HepG2 (cell line): ENCODE data around the gene PPP4C. TPM values are rescaled to one million over a fixed set of nuclear protein-coding genes. Genes with fewer than 3 reads are reported as not detected.

Experiments
- E2F2 ChIP-seq: sonication (generic); formaldehyde crosslinking; IDR thresholded peaks from 2 replicates; pipeline ENCODE4 v1.4.0; 2020; ENCODE audit warnings: missing genetic modification reagents, borderline replicate concordance
- E2F5 ChIP-seq: sonication (generic); formaldehyde crosslinking; conservative IDR thresholded peaks from 2 replicates; pipeline ENCODE4 v1.4.0; 2020; ENCODE audit warnings: missing genetic modification reagents
- FOXJ3 ChIP-seq: sonication (generic); formaldehyde crosslinking; IDR thresholded peaks from 2 replicates; pipeline ENCODE4 v1.4.0; 2020; ENCODE audit warnings: missing genetic modification reagents, mild to moderate bottlenecking, borderline replicate concordance
- FOXO4 ChIP-seq: sonication (generic); formaldehyde crosslinking; conservative IDR thresholded peaks from 2 replicates; pipeline ENCODE4 v1.8.1; 2023; ENCODE audit warnings: missing genetic modification reagents
- HNRNPUL1 ChIP-seq: fragments of 200-400 bp; formaldehyde crosslinking; IDR thresholded peaks from 2 replicates; pipeline ENCODE4 v1.6.1; 2017; ENCODE audit warnings: low read depth, mild to moderate bottlenecking, low read length, moderate library complexity
- IKZF5 ChIP-seq: IDR thresholded peaks from 2 replicates; pipeline ENCODE4 v1.6.1; 2018; ENCODE audit warnings: missing genetic modification reagents, mild to moderate bottlenecking, missing compliant biosample characterization
- JARID2 ChIP-seq: sonication (generic); formaldehyde crosslinking; IDR thresholded peaks from 2 replicates; pipeline ENCODE4 v1.8.1; 2023; ENCODE audit warnings: missing genetic modification reagents, inconsistent platforms; ENCODE audit not compliant: insufficient replicate concordance
- JUNB ChIP-seq: sonication (generic); formaldehyde crosslinking; IDR thresholded peaks from 2 replicates; pipeline ENCODE4 v1.8.0; 2022; ENCODE audit warnings: missing genetic modification reagents, mild to moderate bottlenecking, borderline replicate concordance
- MAFK ChIP-seq, 2 experiments: IDR thresholded peaks in 1 of 2; conservative IDR thresholded peaks in 1 of 2; 2 replicates each; pipeline ENCODE4 v1.6.1; 2011; ENCODE audit warnings: improper control_type of control experiment in 2 of 2, low read length in 2 of 2
- RAD21 ChIP-seq: fragments of 450-650 bp; formaldehyde crosslinking; IDR thresholded peaks from 2 replicates; pipeline ENCODE4 v1.5.0; 2020; ENCODE audit warnings: mild to moderate bottlenecking
- TCF12 ChIP-seq, 2 experiments: fragments of 450-650 bp in 1 of 2; sonication (generic) in 1 of 2; formaldehyde crosslinking in 1 of 2; IDR thresholded peaks; 2 replicates each; pipeline versions ENCODE4 v1.6.1 to v1.8.0; 2017 to 2022; ENCODE audit warnings: antibody characterized with exemption in 1 of 2, mild to moderate bottlenecking in 1 of 2, missing genetic modification reagents in 1 of 2, moderate library complexity in 1 of 2
- TP53 ChIP-seq: sonication (generic); formaldehyde crosslinking; conservative IDR thresholded peaks from 2 replicates; pipeline ENCODE4 v1.4.0; 2020; ENCODE audit warnings: missing genetic modification reagents
- ZFP62 ChIP-seq: sonication (generic); formaldehyde crosslinking; IDR thresholded peaks from 2 replicates; pipeline ENCODE4 v1.4.0; 2020; ENCODE audit warnings: missing genetic modification reagents
- ZNF20 ChIP-seq: sonication (generic); formaldehyde crosslinking; IDR thresholded peaks from 2 replicates; pipeline ENCODE4 v1.4.0; 2020; ENCODE audit warnings: mild to moderate bottlenecking, moderate library complexity, missing genetic modification reagents
- ZNF337 ChIP-seq: sonication (generic); formaldehyde crosslinking; IDR thresholded peaks from 2 replicates; pipeline ENCODE4 v1.5.1; 2020; ENCODE audit warnings: missing genetic modification reagents, low read depth, mild to moderate bottlenecking, borderline replicate concordance
- ZNF446 ChIP-seq: sonication (generic); formaldehyde crosslinking; IDR thresholded peaks from 2 replicates; pipeline ENCODE4 v1.5.0; 2020; ENCODE audit warnings: mild to moderate bottlenecking, missing genetic modification reagents
- ZNF704 ChIP-seq: sonication (generic); formaldehyde crosslinking; IDR thresholded peaks from 2 replicates; pipeline ENCODE4 v1.8.1; 2023; ENCODE audit warnings: mild to moderate bottlenecking, inconsistent platforms, moderate library complexity, missing genetic modification reagents, borderline replicate concordance
- ZNF749 ChIP-seq: sonication (generic); formaldehyde crosslinking; IDR thresholded peaks from 2 replicates; pipeline ENCODE4 v1.8.0; 2022; ENCODE audit warnings: mild to moderate bottlenecking, missing genetic modification reagents, moderate library complexity, borderline replicate concordance
- ZNF792 ChIP-seq: IDR thresholded peaks from 2 replicates; pipeline ENCODE4 v1.6.1; 2016
- ZSCAN5A ChIP-seq: sonication (generic); formaldehyde crosslinking; IDR thresholded peaks from 2 replicates; pipeline ENCODE4 v1.8.0; 2022; ENCODE audit warnings: mild to moderate bottlenecking, missing genetic modification reagents, borderline replicate concordance
- polyA plus RNA-seq, 8 experiments: library from polyadenylated mRNA; depleted of rRNA in 3 of 8; stranded (reverse) in 7 of 8; unstranded in 1 of 8; fragments of >200 nt; fragmentation: Illumina TruSeq in 4 of 8; extraction: Trizol in 4 of 8; gene quantifications; 2 replicates each; pipeline versions ENCODE4 v1.2.1 to v1.2.3, GENCODE V29; 2011 to 2016; ENCODE audit warnings: low read depth in 4 of 8, missing spikeins in 1 of 8, mixed read lengths in 1 of 8; ENCODE audit not compliant: insufficient read depth in 1 of 8
- total RNA-seq, 5 experiments: library from RNA; depleted of rRNA; stranded (reverse); fragments of >200 nt; fragmentation: Illumina TruSeq; extraction: Trizol; gene quantifications; 2 replicates each; pipeline ENCODE4 v1.2.3, GENCODE V29; 2016; ENCODE audit warnings: low read depth in 1 of 5

PPP4C gene
- total and polyA plus RNA-seq, 2 of the 13 experiments (the other 11 are each of a cell fraction or from before 2014, with no cell fraction given), result 176 to 220 TPM

GRCh38 chr16:30032083-30032819, 43.5 kb upstream of the PPP4C start (continued):
- TF ChIP-seq E2F2 (CRISPR knock-in tag), result no peak
- no peak for TF ChIP-seq JUNB
- TF ChIP-seq ZNF20 (CRISPR knock-in tag), result no peak
- TF ChIP-seq ZNF792 (CRISPR knock-in tag), result no peak
- TF ChIP-seq ZNF337, result no peak
- no peak for TF ChIP-seq HNRNPUL1
- no peak for TF ChIP-seq TCF12 (IDR thresholded peaks at IDR 0.05)
- no peak for TF ChIP-seq TCF12 (CRISPR knock-in tag; IDR thresholded peaks at IDR 0.05)
- TF ChIP-seq FOXO4 (CRISPR knock-in tag), result no peak
- TF ChIP-seq TP53 (CRISPR knock-in tag), result no peak
- TF ChIP-seq ZFP62, result no peak
- peak; percentile 45; the same call in 1 of the 2 replicates for TF ChIP-seq ZSCAN5A
- no peak for TF ChIP-seq MAFK (conservative IDR thresholded peaks at IDR 0.05 in 1 of 2, IDR thresholded peaks at IDR 0.05 in 1 of 2; ENCODE audit: low read length in 2 of 2)
- no peak for TF ChIP-seq ZNF446 (CRISPR knock-in tag)
- TF ChIP-seq ZNF749 (CRISPR knock-in tag), result no peak
- TF ChIP-seq JARID2 (CRISPR knock-in tag), result no peak
- no peak for TF ChIP-seq ZNF704 (CRISPR knock-in tag)
- TF ChIP-seq IKZF5 (CRISPR knock-in tag), result 0 out of 2 replicates have a peak, but pooled peaks have one; percentile 53
- peak; percentile 85 for TF ChIP-seq RAD21 (CRISPR knock-in tag)
- no peak for TF ChIP-seq FOXJ3 (CRISPR knock-in tag)
- TF ChIP-seq E2F5, result no peak; the same call in 1 of the 2 replicates
